Stimulated activated CD4-positive, alpha-beta T cell treated with anti-CD3 and anti-CD28 coated beads, Interleukin-12 subunit alpha, Interleukin-12 subunit beta, amount 100 ng/mL, for 48 hours (primary cell): Measurements from ENCODE around the gene PCP4.

Source experiments
- DNase-seq, 3 donors: peaks; one replicate each; pipeline ENCODE4 v3.0.0-alpha.2; 2020; ENCODE audit warnings: low read depth in 2 of 3, low spot score in 1 of 3

PCP4 gene

GRCh38 chr21:39969691-39970364 lies 102.6 kb downstream of the PCP4 start:
- DNase-seq: no peak

- no peak for DNase-seq
Measured at GRCh38 chr21:39971956-39972355, 104.7 kb downstream of the PCP4 start.

GRCh38 chr21:39972471-39972870 lies 105.2 kb downstream of the PCP4 start:
- DNase-seq: no peak

- DNase-seq: no peak
Measured at GRCh38 chr21:39972976-39973770, 105.9 kb downstream of the PCP4 start.

- no peak for DNase-seq
Measured at GRCh38 chr21:39976800-39977199, 109.6 kb downstream of the PCP4 start.
